ENCODE measurements around the gene COA8. TPM values are rescaled to one million over a fixed set of nuclear protein-coding genes. Genes with fewer than 3 reads are reported as not detected.

The COA8 gene
- total and polyA plus RNA-seq, 2 donors (not counting 3 experiments of a cell fraction or from before 2014, with no cell fraction given) = 19.1 to 46.4 TPM

DNA sequence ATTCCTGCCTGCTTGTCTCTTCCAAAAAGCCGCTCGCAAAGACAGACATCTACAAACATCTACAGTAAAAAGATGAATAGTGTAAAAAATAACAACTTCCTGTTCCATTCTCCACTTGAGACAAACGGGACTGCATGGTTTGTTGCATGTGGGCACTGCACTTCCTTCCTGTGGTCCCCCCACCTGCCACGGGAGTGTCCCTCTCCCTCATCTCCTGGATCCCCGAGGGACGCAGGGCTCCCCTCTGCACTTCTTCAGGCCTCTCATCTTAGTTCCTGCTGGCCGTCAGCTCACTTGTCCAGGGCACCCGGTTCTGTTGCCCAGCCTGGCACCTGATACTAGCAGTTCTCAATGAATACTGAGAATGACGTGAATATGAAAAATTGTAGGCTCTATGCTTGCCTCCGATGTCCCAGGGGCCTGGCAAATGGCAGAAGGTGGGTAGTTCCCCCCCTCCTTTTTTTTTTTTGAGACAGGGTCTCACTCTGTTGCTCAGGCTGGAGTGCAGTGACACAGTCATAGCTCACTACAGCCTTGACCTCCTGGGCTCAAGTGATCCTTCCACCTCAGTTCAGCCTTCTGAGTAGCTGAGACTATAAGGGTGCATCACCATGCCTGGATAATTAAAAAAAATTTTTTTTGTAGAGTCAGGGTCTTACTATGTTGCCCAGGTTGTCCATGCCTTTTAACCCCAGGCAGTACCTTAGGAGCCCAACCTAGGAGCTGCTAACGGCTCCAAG, 62.8 kb downstream of the COA8 start:
- DNase-seq (ENCODE audit: low read depth, low spot score) = no peak
- FAIRE-seq = no peak
- ChIA-PET POLR2A (no interaction called here), CTCF (interaction anchor here (0.6 to 1.2 kb wide), 4 partner anchors 11 to 61 kb away, joined by 3 to 6 read pairs (median 3); no protein-coding TSS in a partner anchor)
- peaks cover 15% of the 10 kb centered on the region for H3K79me2 ChIP-seq (ENCODE audit: control insufficient read depth, insufficient read depth, low read length)
- no peak overlapping the region for H3K4me3 ChIP-seq (replicated peaks in 1 of 3; ENCODE audit: insufficient read depth in 1 of 3, low read depth in 1 of 3, low read length in 3 of 3)
- H3K9me3 ChIP-seq (replicated peaks; ENCODE audit: control insufficient read depth, insufficient read depth, low read length) = no peaks in the 10 kb centered on the region
- no peaks in the 10 kb centered on the region for H3K27me3 ChIP-seq (ENCODE audit: control insufficient read depth in 2 of 2, insufficient read depth in 2 of 2, low read length in 2 of 2)
- H2AFZ ChIP-seq (ENCODE audit: low read depth, low read length) = peak overlapping the region; percentile 51
- H3K4me2 ChIP-seq (ENCODE audit: insufficient read depth, low read length) = no peak overlapping the region
- H3K4me1 ChIP-seq (ENCODE audit: control insufficient read depth, extremely low read depth, insufficient read depth, low read length) = peaks cover 24% of the 10 kb centered on the region
- H3K9me1 ChIP-seq (replicated peaks; ENCODE audit: control insufficient read depth, extremely low read depth, insufficient read depth, low read length) = no peaks in the 10 kb centered on the region
- no peak for TF ChIP-seq MYC (IDR thresholded peaks at IDR 0.05; ENCODE audit: low read depth, low read length)
- TF ChIP-seq EZH2 (IDR thresholded peaks at IDR 0.05; ENCODE audit: borderline replicate concordance, low read depth, low read length, severe bottlenecking) = no peak
- no peak for TF ChIP-seq POLR2AphosphoS5 (IDR thresholded peaks at IDR 0.05; ENCODE audit: insufficient read depth, low read depth, low read length)
- no peak for TF ChIP-seq JUN (IDR thresholded peaks at IDR 0.05; ENCODE audit: borderline replicate concordance, insufficient read depth, insufficient read length, low read depth)
- no peak for TF ChIP-seq FOS (IDR thresholded peaks at IDR 0.05; ENCODE audit: borderline replicate concordance, insufficient read depth, low read length)
- TF ChIP-seq GATA2 (IDR thresholded peaks at IDR 0.05; ENCODE audit: insufficient read depth, insufficient read length, low read depth, low read length) = no peak
- TF ChIP-seq, protein P1, sequence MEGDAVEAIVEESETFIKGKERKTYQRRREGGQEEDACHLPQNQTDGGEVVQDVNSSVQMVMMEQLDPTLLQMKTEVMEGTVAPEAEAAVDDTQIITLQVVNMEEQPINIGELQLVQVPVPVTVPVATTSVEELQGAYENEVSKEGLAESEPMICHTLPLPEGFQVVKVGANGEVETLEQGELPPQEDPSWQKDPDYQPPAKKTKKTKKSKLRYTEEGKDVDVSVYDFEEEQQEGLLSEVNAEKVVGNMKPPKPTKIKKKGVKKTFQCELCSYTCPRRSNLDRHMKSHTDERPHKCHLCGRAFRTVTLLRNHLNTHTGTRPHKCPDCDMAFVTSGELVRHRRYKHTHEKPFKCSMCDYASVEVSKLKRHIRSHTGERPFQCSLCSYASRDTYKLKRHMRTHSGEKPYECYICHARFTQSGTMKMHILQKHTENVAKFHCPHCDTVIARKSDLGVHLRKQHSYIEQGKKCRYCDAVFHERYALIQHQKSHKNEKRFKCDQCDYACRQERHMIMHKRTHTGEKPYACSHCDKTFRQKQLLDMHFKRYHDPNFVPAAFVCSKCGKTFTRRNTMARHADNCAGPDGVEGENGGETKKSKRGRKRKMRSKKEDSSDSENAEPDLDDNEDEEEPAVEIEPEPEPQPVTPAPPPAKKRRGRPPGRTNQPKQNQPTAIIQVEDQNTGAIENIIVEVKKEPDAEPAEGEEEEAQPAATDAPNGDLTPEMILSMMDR (IDR thresholded peaks at IDR 0.05; ENCODE audit: extremely low read depth in 1 of 2, insufficient read depth in 1 of 2, low read depth in 1 of 2, low read length in 2 of 2) = no peak
- TF ChIP-seq MAX (IDR thresholded peaks at IDR 0.05; ENCODE audit: insufficient read depth, insufficient read length) = no peak
- TF ChIP-seq POLR2A (IDR thresholded peaks at IDR 0.05; ENCODE audit: low read depth, low read length) = no peak
- no TSS peak for BruUV-seq (replicated peaks)
- no peaks in the 10 kb centered on the region for H4K20me1 ChIP-seq (replicated peaks; ENCODE audit: control insufficient read depth, extremely low read depth, insufficient read depth, low read length)
- dilution Hi-C loops (cut with MboI; ENCODE audit: extremely low pct_ligation_motif_present, low sequenced_read_pairs) (no loop called here), intact Hi-C loops (cut with micrococcal nuclease) (no loop called here)
- H3K36me3 ChIP-seq (ENCODE audit: control insufficient read depth in 2 of 2, extremely low read depth in 1 of 2, insufficient read depth in 2 of 2, low read length in 2 of 2) = no peaks in the 10 kb centered on the region
- no peak overlapping the region for H3K9ac ChIP-seq (replicated peaks; ENCODE audit: extremely low read depth, insufficient read depth, low read length)
- H3K27ac ChIP-seq (ENCODE audit: insufficient read depth, low read depth, low read length) = no peak overlapping the region
